Stimulated activated memory B cell treated with anti-CD40 and anti-IgM and Interleukin-4, amounts not matched to agents 10 μg/mL and 1 μg/mL and 100 μg/mL, for 72 hours (primary cell): ENCODE results near the gene GAD1.

Experiments used
- ATAC-seq: fragments of 150-1000 bp; cut with Tn5 transposase; 2 replicates; pipeline ENCODE4 v1.10.0; 2021
- H3K27ac Mint-ChIP-seq: one replicate; pipeline ENCODE4 v1.8.0; 2022; ENCODE audit warnings: mild to moderate bottlenecking, mixed read lengths
- H3K27me3 Mint-ChIP-seq: one replicate; pipeline ENCODE4 v1.8.0; 2022; ENCODE audit warnings: mixed read lengths
- H3K36me3 Mint-ChIP-seq: one replicate; pipeline ENCODE4 v1.8.0; 2022; ENCODE audit warnings: mixed read lengths
- H3K4me1 Mint-ChIP-seq: one replicate; pipeline ENCODE4 v1.8.0; 2022; ENCODE audit warnings: mixed read lengths
- H3K4me3 Mint-ChIP-seq: one replicate; pipeline ENCODE4 v1.8.0; 2022; ENCODE audit warnings: mild to moderate bottlenecking, moderate library complexity, mixed read lengths
- H3K9me3 Mint-ChIP-seq: one replicate; pipeline ENCODE4 v1.8.0; 2022; ENCODE audit warnings: mixed read lengths

GAD1 gene

DNA sequence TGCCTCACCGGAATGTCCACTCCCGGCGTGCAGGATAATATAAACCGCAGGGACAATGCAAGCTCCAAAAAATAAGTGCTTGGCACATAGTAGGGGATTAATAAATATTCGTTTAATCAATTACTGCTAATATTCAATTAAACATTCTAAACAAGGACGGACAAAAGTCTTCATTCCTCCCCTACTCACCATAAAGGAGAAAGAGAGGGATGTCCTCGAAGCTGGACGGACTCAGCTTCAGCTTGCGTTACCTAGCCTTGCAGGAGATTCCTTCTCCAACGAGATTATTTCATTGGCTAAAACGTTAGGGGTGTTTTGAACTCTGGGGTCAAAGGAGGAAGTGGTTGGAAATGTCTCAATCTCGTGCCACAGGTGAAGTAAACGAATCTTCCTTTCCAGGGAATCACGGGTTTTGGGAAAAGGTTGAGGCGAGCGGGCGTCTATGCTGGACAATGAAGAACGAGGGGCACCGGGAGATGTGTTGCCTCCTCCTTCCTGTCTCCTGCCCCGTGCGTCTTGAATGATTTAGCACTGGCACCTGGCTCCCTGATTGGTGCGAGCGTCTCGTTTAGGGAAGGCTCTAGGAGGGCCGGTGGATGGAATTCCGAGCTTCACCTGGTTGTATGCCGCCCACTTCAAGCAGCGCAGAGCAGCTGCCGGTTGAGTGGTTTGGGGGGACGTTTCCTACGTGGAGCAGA is 2.0 kb upstream of the GAD1 start:
- Mint-ChIP-seq H3K27ac (no peak overlapping the region), H3K4me3 (no peak overlapping the region), H3K36me3 (no peaks in the 10 kb centered on the region), H3K4me1 (peaks cover 27% of the 10 kb centered on the region), H3K9me3 (no peaks in the 10 kb centered on the region), H3K27me3 (peaks cover 69% of the 10 kb centered on the region)
- no peak for ATAC-seq

DNA sequence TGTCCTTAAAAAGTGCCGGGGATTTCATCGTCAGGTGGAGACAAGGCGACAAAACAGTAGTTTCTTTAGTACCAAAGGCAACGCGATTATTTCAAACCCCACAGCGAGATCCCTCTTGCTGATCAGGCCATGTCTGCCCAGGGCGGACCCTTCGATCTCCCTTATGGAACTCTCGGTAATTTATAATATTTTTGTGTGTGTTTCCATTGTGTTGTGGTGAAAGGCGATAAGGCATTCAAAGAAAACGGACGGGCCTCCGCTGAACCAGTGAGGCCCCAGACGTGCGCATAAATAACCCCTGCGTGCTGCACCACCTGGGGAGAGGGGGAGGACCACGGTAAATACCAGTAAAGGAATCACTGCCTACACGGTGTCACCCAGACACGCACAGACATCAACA is 1.4 kb upstream of the GAD1 start:
- ATAC-seq: no peak
- H3K4me1 Mint-ChIP-seq: peaks cover 30% of the 10 kb centered on the region
- H3K4me3 Mint-ChIP-seq: peak overlapping the region; percentile 44
- H3K36me3 Mint-ChIP-seq: no peaks in the 10 kb centered on the region
- H3K27me3 Mint-ChIP-seq: peaks cover 72% of the 10 kb centered on the region
- H3K27ac Mint-ChIP-seq: no peak overlapping the region
- H3K9me3 Mint-ChIP-seq: no peaks in the 10 kb centered on the region

DNA sequence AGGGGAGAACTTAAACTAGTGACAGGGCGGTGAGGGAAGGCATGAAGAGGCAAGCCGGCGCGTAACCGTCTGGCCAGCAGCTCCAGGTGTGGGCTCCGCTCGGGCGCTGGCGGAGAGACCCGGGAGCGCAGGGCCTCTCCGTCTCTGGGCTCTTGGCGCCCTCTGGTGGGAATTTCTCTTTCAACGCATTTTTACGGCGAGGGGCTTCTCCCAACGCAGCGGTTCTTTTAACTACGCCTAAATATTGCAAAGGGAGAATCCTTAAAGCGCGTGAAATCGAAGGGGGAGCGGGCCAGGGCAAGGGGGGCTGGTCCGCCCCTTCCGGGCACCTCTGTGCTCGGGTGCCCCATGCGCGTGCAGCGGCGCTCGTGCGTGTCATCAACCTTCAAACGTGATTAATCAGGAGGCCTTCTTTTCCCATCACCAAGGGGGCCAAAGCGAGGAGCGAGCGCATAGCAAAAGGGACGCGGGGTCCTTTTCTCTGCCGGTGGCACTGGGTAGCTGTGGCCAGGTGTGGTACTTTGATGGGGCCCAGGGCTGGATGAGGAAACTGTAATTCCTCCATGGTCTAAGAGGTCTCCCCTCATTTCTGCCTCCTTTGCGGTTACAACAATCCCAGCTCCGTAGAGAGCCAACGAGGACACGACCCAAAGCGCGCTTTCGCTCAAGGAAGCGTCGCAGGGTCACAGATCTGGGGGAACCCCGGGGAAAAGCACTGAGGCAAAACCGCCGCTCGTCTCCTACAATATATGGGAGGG is 762 bp upstream of the GAD1 start:
- ATAC-seq: no peak
- no peaks in the 10 kb centered on the region for H3K9me3 Mint-ChIP-seq
- H3K4me3 Mint-ChIP-seq: peak overlapping the region; percentile 44
- H3K36me3 Mint-ChIP-seq: no peaks in the 10 kb centered on the region
- peaks cover 36% of the 10 kb centered on the region for H3K4me1 Mint-ChIP-seq
- H3K27ac Mint-ChIP-seq: no peak overlapping the region
- H3K27me3 Mint-ChIP-seq: peaks cover 79% of the 10 kb centered on the region

DNA sequence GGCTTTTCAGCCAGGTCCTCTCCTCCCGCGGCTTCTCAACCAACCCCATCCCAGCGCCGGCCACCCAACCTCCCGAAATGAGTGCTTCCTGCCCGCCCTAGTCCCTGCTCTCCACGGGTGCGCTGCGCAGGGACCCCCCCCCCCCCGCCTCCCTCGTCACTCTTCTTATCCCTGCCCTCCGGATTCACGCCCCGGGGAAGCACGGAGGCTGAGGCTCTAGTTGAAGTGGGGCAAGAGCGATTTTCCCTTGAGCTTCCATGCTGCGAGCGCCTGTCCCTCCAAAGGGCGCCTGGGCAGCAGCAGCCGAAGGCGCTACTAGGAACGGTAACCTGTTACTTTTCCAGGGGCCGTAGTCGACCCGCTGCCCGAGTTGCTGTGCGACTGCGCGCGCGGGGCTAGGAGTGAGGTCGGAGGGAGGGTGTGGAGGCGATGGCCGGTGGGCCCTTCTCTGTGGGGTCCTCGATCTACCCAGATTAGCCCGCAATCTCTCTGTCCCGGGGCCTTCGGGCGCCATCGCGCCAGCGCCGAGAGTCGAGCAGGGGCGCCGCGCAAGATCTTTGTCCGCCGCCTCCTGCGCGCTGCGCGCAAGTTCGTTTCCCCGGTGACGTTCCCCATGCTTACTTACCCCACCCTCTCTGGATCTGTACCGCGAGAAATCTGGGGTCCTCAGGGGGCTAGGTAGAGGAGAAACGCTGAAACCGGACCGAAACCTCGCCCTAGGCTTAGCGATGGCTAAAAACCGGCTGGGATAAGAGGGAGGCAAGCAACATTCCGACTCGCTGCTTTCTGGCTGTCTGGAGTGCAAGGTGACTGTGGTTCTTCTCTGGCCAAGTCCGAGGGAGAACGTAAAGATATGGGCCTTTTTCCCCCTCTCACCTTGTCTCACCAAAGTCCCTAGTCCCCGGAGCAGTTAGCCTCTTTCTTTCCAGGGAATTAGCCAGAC is 677 bp downstream of the GAD1 start:
- peaks cover 49% of the 10 kb centered on the region for H3K4me1 Mint-ChIP-seq
- H3K4me3 Mint-ChIP-seq: peak overlapping the region; percentile 72

DNA sequence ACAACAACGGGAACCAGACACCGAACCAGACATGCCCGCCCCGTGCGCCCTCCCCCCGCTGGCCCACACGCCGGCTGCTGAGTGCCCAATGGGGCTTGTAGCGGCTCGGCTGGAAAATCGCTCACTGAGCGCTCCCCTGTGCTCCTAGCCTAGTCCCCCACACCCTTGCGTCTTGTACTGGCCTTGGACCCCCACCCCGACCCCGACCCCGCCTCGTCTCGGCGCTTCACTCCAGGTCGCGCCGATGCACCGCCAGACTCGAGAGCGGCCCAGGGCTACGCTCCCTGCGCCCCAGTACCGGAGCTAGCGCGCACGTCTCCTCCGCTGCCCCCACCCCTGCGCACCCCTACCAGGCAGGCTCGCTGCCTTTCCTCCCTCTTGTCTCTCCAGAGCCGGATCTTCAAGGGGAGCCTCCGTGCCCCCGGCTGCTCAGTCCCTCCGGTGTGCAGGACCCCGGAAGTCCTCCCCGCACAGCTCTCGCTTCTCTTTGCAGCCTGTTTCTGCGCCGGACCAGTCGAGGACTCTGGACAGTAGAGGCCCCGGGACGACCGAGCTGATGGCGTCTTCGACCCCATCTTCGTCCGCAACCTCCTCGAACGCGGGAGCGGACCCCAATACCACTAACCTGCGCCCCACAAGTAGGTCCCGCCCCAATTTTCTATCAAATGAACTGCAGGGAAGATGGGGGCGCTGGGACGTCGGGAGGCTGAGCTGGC is 1.5 kb downstream of the GAD1 start:
- peaks cover 55% of the 10 kb centered on the region for H3K4me1 Mint-ChIP-seq
- peak overlapping the region; percentile 51 for H3K4me3 Mint-ChIP-seq
- no peak for ATAC-seq
- H3K27ac Mint-ChIP-seq: no peak overlapping the region
- peaks cover 6% of the 10 kb centered on the region for H3K9me3 Mint-ChIP-seq
- peaks cover 98% of the 10 kb centered on the region for H3K27me3 Mint-ChIP-seq
- no peaks in the 10 kb centered on the region for H3K36me3 Mint-ChIP-seq

More for the DNA sequence above, 677 bp downstream of the GAD1 start:
- Mint-ChIP-seq H3K9me3 (peaks cover 2% of the 10 kb centered on the region), H3K27me3 (peaks cover 93% of the 10 kb centered on the region), H3K36me3 (no peaks in the 10 kb centered on the region), H3K27ac (peak overlapping the region; percentile 46)
- no peak for ATAC-seq

DNA sequence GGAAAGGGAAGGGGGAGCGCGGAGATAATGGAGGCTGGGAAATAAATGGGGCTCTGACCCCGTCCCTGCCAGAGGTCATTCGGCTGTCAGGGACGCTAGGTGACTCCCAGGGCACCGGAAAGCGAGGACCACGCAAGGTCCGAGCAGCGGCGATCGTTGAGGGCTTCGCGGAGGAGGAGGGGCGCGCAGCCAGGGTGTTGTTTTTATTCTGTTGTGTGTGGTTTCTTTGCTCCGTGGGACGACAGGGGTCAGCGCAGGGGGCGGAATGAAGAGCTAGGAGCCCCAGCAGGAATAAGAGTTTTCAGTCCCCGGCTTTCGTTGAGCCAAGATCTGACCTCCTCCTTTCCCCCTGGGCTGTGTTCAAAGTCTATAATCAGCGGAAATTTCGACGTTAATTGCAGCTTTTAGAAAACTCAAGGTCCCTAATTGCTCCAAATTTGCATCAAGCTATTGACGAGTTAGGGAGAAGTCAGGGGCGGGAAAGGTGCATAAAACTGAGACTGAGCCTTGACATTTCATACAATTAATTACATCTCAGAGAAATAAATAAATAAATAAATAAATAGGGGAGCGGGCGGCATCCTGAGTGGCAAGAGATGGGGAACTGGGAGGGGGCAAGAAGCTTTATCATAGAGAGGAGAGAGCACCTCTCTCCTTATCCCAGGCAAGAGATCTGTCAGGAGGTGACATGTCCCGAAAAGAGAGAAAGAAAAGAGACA is 2.2 kb downstream of the GAD1 start:
- peak overlapping the region; percentile 51 for H3K4me3 Mint-ChIP-seq
- H3K36me3 Mint-ChIP-seq: no peaks in the 10 kb centered on the region
- peaks cover 6% of the 10 kb centered on the region for H3K9me3 Mint-ChIP-seq
- ATAC-seq: no peak
- peaks cover 55% of the 10 kb centered on the region for H3K4me1 Mint-ChIP-seq
- peaks cover 93% of the 10 kb centered on the region for H3K27me3 Mint-ChIP-seq
- no peak overlapping the region for H3K27ac Mint-ChIP-seq

DNA sequence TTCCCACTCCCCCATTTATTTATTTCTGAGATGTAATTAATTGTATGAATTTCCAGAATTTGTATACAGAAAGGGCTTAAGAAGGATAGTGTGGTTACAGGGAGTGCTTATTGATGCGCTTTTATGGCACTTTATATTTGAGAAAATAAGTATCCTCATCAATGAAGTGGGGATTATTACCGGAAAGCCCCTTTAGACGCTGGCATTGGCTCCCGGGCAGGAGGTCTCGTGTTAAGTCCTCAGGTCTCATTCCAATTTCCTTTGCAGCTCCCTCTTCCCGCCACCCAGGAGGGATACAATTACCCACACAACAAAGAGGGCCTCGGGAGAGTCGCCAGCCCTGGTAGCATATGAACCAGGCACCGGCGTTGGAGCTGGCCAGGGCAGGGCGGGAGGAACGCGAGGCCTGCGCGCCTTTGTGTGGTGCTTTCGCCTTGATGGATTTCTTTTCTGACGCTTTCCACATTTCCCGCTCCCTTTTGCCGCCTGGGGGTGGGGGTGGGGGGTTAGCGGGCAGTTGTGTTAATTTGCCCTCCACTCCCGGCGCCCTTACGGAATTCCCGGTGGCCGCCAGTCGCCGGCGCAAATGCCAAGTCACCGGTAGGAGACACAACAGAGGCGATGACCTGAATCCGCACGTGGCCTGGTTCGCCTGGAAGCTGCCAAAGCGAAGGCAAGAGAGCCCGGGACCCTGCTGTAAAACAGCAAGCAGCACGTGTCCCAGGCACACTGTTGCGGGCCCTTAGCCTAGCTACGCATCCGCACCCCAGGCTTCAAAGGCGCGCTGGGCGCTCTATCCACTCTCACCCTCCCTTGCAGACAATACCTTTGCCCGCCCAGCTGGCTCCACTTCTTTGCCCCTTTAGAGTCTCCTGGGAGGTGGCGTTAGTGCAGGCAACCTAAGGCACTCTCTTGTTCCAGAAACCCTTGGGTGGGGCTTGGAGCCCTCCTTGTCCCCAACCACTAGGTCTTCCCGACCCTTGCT is 3.3 kb downstream of the GAD1 start:
- no peak for ATAC-seq
- peaks cover 6% of the 10 kb centered on the region for H3K9me3 Mint-ChIP-seq
- H3K27me3 Mint-ChIP-seq: peaks cover 93% of the 10 kb centered on the region
- H3K4me3 Mint-ChIP-seq: peak overlapping the region; percentile 70
- H3K4me1 Mint-ChIP-seq: peaks cover 55% of the 10 kb centered on the region
- H3K36me3 Mint-ChIP-seq: no peaks in the 10 kb centered on the region
- H3K27ac Mint-ChIP-seq: no peak overlapping the region

DNA sequence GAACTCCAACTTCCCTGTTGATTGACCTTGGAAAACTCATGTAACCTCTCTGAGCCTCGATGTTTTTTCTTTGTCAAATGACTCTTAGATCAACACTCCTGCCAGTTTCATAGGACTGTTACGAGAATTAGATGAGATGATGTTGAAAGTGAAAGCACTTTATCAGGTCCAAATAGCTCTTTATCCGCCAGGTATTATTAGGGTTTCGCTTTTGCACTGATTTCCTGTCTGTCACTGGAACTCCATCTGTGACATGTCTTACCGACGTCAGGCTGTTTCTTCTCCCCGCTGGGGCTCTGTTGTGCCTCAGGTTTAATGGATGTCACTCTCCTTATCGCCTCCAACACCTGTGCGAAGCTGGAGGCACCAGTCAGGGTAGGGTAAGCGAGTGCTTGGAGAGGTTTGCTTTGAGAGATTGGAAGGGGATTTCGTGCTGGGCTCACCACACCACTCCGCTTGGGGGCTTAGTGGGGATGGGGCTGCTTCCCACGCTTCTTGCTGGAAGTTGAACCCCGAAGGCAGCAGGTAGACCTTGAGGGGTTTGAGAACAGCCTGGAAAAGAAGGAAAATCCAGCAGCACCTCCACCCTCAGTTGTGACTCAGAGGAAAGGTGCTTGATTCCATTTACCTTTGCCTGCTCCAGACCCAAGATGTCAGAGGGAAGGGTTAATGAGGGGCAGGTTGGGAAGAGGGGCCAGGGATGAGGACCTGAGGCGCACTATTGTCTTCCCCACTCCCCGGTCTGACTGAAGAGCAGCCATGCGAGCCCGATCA is 4.3 kb downstream of the GAD1 start:
- H3K36me3 Mint-ChIP-seq: no peaks in the 10 kb centered on the region
- H3K27ac Mint-ChIP-seq: no peak overlapping the region
- peak overlapping the region; percentile 70 for H3K4me3 Mint-ChIP-seq
- H3K27me3 Mint-ChIP-seq: peaks cover 93% of the 10 kb centered on the region
- no peak for ATAC-seq
- H3K9me3 Mint-ChIP-seq: peaks cover 6% of the 10 kb centered on the region
- peaks cover 46% of the 10 kb centered on the region for H3K4me1 Mint-ChIP-seq

DNA sequence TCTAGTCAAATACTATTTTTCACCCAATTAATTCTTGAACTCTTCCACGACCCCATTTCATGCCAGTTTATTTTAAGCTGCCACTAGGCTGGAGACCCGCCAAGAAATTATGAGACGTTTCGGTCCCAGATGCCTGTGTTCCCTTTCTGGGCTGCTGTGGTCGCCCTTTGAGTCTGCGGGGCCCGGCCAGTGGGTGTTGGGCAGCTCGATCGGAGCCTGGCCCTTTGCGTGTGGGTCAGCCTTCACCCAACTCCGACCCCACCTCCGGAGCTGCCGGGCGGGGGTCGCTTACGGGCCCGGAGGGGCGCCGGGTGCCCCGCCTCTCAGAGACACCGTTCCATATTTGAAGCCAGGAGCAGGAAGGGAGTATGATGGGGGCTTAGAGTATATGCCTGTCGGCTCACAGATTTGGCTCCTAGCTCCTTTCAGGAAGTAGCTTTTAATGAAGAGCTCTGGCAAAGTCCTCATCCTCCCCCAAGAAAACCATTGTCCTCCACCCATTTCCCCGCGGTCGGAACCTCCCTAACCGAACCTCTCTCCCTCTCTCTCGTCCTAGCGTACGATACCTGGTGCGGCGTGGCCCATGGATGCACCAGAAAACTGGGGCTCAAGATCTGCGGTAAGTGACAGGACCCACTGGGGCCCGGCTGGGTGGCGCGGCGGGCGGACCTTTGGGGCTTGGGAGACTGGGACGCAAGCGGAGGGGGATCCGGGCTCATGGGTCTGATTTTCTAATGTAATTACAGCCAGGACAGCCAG is 5.0 kb downstream of the GAD1 start:
- Mint-ChIP-seq H3K4me3 (no peak overlapping the region), H3K36me3 (no peaks in the 10 kb centered on the region), H3K4me1 (peaks cover 44% of the 10 kb centered on the region), H3K9me3 (peaks cover 6% of the 10 kb centered on the region), H3K27me3 (peaks cover 94% of the 10 kb centered on the region), H3K27ac (no peak overlapping the region)
- no peak for ATAC-seq

DNA sequence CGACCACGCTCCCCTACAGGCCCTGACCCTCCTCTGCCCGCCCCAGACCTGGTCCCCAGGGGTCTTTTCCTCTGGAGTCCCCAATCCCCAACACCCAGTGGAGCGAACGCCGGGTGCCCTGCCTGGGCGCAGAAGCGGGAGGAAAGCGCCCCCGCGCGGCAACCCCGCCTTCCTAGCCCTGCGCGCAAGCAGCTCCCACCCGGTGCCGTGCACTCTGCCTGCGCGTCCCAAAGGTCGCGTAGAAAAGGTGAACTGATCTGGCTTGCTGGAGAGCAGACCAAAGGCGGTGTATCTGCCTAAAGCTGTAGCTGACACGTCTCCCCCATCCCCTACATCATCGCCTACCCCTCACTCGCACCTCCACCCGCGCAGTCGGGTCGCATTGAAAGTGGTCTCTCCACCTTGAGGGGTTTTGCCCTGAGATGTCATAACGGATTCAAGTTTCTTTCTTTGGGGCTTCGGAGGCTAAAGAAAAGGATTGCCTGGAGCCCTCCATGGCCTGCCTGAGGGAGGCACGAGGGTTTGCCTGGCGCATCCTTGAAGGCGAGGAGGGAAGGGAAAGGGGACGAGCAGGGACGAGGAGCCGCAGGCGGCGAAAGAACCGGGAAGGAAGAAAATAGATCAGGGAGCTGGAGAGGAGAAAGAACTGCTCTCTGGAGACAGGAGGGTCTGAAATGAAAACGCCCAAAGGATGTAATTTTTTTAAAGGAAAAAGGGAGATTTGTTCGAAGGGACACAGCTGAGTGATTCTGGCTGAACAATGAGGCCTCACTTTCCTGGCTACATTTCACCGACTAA is 5.8 kb downstream of the GAD1 start:
- Mint-ChIP-seq H3K27ac (no peak overlapping the region), H3K9me3 (peaks cover 6% of the 10 kb centered on the region), H3K27me3 (peaks cover 94% of the 10 kb centered on the region), H3K36me3 (no peaks in the 10 kb centered on the region), H3K4me3 (peak overlapping the region; percentile 53), H3K4me1 (peaks cover 36% of the 10 kb centered on the region)
- no peak for ATAC-seq

DNA sequence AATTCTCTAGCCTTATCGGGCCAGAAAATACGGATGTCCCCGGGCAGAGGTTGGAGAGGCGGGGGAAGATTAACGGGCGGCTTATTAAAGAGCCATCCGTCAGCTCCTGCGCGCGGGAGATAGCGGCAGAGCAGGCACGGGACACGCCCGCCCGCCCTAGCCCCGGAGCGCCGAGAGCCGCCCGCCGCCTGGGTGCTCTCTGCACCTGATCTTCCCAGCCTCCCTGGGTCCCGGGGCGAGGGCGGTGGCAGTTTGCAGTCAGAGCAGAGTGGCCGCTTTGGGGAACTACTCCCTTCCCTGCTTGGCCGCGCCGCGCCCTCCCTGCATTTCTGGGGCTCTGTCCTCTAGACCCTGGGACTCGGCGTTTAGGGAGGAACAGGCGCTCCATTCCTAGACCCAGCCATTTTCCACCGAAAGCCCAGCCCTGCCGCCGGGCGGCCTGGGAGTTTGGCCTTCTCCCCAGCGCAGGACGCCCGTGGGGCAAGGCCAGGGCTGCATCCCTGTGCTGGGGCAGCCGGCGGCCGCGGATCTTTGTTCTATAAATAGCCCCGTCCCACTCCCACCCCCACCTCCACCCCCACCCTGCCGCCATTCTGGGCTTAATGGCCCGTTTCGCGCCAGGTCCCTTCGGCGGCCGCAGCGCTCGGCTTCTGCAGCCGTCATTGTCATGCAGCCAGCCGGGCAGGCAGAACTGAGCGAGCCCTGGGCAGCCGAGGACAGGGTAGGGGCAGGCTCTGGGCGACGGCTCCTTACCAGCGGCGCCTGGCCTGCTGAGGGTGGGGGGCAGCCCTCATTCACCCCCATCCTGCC is 6.6 kb downstream of the GAD1 start:
- Mint-ChIP-seq H3K36me3 (no peaks in the 10 kb centered on the region), H3K4me3 (no peak overlapping the region), H3K9me3 (peaks cover 7% of the 10 kb centered on the region), H3K27ac (no peak overlapping the region), H3K27me3 (peaks cover 94% of the 10 kb centered on the region), H3K4me1 (peaks cover 34% of the 10 kb centered on the region)
- ATAC-seq: no peak
